A549 (cell line): ENCODE data around the gene CELF4. TPM values are rescaled to one million over a fixed set of nuclear protein-coding genes. Genes with fewer than 3 reads are reported as not detected.
A peak's percentile ranks its signal among the peaks of the same experiment; 100 is the strongest.

Source experiments
- ATAC-seq, 2 experiments: fragments of 200-7000 bp in 1 of 2; fragments of >200 bp in 1 of 2; cut with Nextera tagmentation in 1 of 2; cut with Tn5 transposase in 1 of 2; 3 replicates each; pipeline versions ENCODE4 v1.8.0 to v1.9.1; 2018 to 2020; ENCODE audit warnings: mild to moderate bottlenecking in 1 of 2, moderate library complexity in 1 of 2
- CTCF ChIA-PET: fragments of 300-600 bp; sonication (Branson Sonifier 250); formaldehyde crosslinking; extraction: SDS; loops from one replicate; lab custom pipeline; 2021; ENCODE audit warnings: antibody characterized with exemption, inconsistent platforms; lab: Yijun Ruan, JAX
- POLR2A ChIA-PET: fragments of 350-600 bp; formaldehyde crosslinking; extraction: SDS; loops from one replicate; lab custom pipeline; 2021; ENCODE audit warnings: antibody characterized with exemption, inconsistent platforms; lab: Yijun Ruan, JAX
- DNase-seq, 2 experiments: peaks; one replicate each; pipeline versions ENCODE4 v3.0.0 to v3.0.0-alpha.2; 2011 to 2016; ENCODE audit warnings: low read depth in 1 of 2, low spot score in 1 of 2
- FAIRE-seq: peaks from 2 replicates; lab custom pipeline; 2011; peaks lifted over from hg19 to GRCh38; lab: Jason Lieb, UNC
- H3K27ac ChIP-seq, 2 experiments: fragments of >200 bp; sonication (Bioruptor Twin); formaldehyde crosslinking; 3 replicates each; pipeline ENCODE4 v1.5.1; 2016 to 2017
- H3K4me1 ChIP-seq: fragments of >200 bp; sonication (Bioruptor Twin); formaldehyde crosslinking; 3 replicates; pipeline ENCODE4 v1.6.1; 2016
- H3K4me2 ChIP-seq: fragments of >200 bp; sonication (Bioruptor Twin); formaldehyde crosslinking; 3 replicates; pipeline ENCODE4 v1.6.1; 2016
- H3K4me3 ChIP-seq: fragments of >200 bp; sonication (Bioruptor Twin); formaldehyde crosslinking; 3 replicates; pipeline ENCODE4 v1.5.1; 2016
- H3K9me3 ChIP-seq: fragments of >200 bp; sonication (Bioruptor Twin); formaldehyde crosslinking; 3 replicates; pipeline ENCODE4 v1.6.1; 2016
- CEBPB ChIP-seq, 2 experiments: fragments of >200 bp in 1 of 2; sonication (Bioruptor Twin) in 1 of 2; formaldehyde crosslinking in 1 of 2; IDR thresholded peaks; 2 replicates each; pipeline ENCODE4 v1.6.1; 2012 to 2016
- CHD4 ChIP-seq: fragments of 200-600 bp; sonication (generic); IDR thresholded peaks from 2 replicates; pipeline ENCODE4 v1.6.1; 2016; ENCODE audit warnings: antibody characterized with exemption, mild to moderate bottlenecking, borderline replicate concordance
- E2F6 ChIP-seq: IDR thresholded peaks from 2 replicates; pipeline ENCODE4 v1.6.1; 2012; ENCODE audit warnings: low read depth, borderline replicate concordance
- EP300 ChIP-seq, 2 experiments: fragments of >200 bp; sonication (Bioruptor Twin); formaldehyde crosslinking; IDR thresholded peaks; 2 replicates in 1 of 2; 3 replicates in 1 of 2; pipeline ENCODE4 v1.6.1; 2016 to 2017
- ESRRA ChIP-seq: fragments of 150-350 bp; IDR thresholded peaks from 2 replicates; pipeline ENCODE4 v1.6.1; 2014; ENCODE audit warnings: mild to moderate bottlenecking, low read length, borderline replicate concordance
- MAFK ChIP-seq: fragments of 450-650 bp; IDR thresholded peaks from 2 replicates; pipeline ENCODE4 v1.6.1; 2014; ENCODE audit not compliant: partially characterized antibody
- PHF8 ChIP-seq: fragments of 200-600 bp; sonication (generic); IDR thresholded peaks from 2 replicates; pipeline ENCODE4 v1.6.1; 2016; ENCODE audit warnings: low read depth, mild to moderate bottlenecking, antibody characterized with exemption, moderate library complexity, borderline replicate concordance
- POLR2A ChIP-seq: IDR thresholded peaks from 2 replicates; pipeline ENCODE4 v1.6.1; 2012; ENCODE audit warnings: mild to moderate bottlenecking, low read length
- RAD21 ChIP-seq, 2 experiments: fragments of >200 bp in 1 of 2; sonication (Bioruptor Twin) in 1 of 2; formaldehyde crosslinking in 1 of 2; IDR thresholded peaks in 1 of 2; conservative IDR thresholded peaks in 1 of 2; 2 replicates in 1 of 2; 3 replicates in 1 of 2; pipeline ENCODE4 v1.6.1; 2012 to 2018; ENCODE audit warnings: inconsistent platforms in 1 of 2
- RARB ChIP-seq: fragments of 250-450 bp; sonication (Bioruptor Pico); IDR thresholded peaks from 2 replicates; pipeline ENCODE4 v1.8.0; 2021; ENCODE audit warnings: mild to moderate bottlenecking, moderate library complexity
- RCOR1 ChIP-seq: fragments of 150-350 bp; IDR thresholded peaks from 2 replicates; pipeline ENCODE4 v1.6.1; 2014; ENCODE audit warnings: antibody characterized with exemption, low read length, low read depth
- RFX5 ChIP-seq: fragments of 450-650 bp; IDR thresholded peaks from 2 replicates; pipeline ENCODE4 v1.7.1; 2014; ENCODE audit warnings: antibody characterized with exemption, mild to moderate bottlenecking, moderate library complexity
- RNF2 ChIP-seq: fragments of 200-600 bp; sonication (generic); IDR thresholded peaks from 2 replicates; pipeline ENCODE4 v1.6.1; 2016; ENCODE audit warnings: low read depth, mild to moderate bottlenecking, antibody characterized with exemption, moderate library complexity, borderline replicate concordance
- SMC3 ChIP-seq: fragments of >200 bp; sonication (Bioruptor Twin); formaldehyde crosslinking; IDR thresholded peaks from 3 replicates; pipeline ENCODE4 v1.6.1; 2018; ENCODE audit warnings: inconsistent platforms
- TP53 ChIP-seq: fragments of 250-450 bp; sonication (Bioruptor Pico); IDR thresholded peaks from 2 replicates; pipeline ENCODE4 v1.5.0; 2021; ENCODE audit warnings: mild to moderate bottlenecking, moderate library complexity
- USF2 ChIP-seq: fragments of 450-650 bp; IDR thresholded peaks from 2 replicates; pipeline ENCODE4 v1.6.1; 2014; ENCODE audit warnings: antibody characterized with exemption
- ZC3H11A ChIP-seq: fragments of 450-650 bp; IDR thresholded peaks from 2 replicates; pipeline ENCODE4 v1.6.1; 2014; ENCODE audit warnings: antibody characterized with exemption, mild to moderate bottlenecking
- ZFP36 ChIP-seq: fragments of 450-650 bp; IDR thresholded peaks from 2 replicates; pipeline ENCODE4 v1.6.1; 2014; ENCODE audit warnings: borderline replicate concordance; ENCODE audit not compliant: partially characterized antibody
- WGBS: methylation state at CpG from one replicate; pipeline ENCODE4 v1.1.6; 2017; ENCODE audit errors: missing lambda C conversion rate; 5-methylcytosine and 5-hydroxymethylcytosine counted together
- polyA plus RNA-seq, 4 experiments: library from polyadenylated mRNA; depleted of rRNA in 3 of 4; stranded (reverse); fragments of >200 nt; fragmentation: RNase III in 1 of 4; extraction: RNeasy Plus Mini Kit Qiagen cat#74134 plus additional on column Dnase treatment in 1 of 4; gene quantifications; 2 replicates in 3 of 4; 3 replicates in 1 of 4; pipeline ENCODE4 v1.2.3, GENCODE V29; 2011 to 2017
- TF ChIP-seq, protein P1 (sequence below): fragments of 200-600 bp; sonication (generic); IDR thresholded peaks from 2 replicates; pipeline ENCODE4 v1.6.1; 2016; ENCODE audit warnings: antibody characterized with exemption, mild to moderate bottlenecking, moderate library complexity

The CELF4 gene
- polyA plus RNA-seq, 2 of the 4 experiments (the other 2 are of a cell fraction): 0.08 TPM; not detected in 1

DNA sequence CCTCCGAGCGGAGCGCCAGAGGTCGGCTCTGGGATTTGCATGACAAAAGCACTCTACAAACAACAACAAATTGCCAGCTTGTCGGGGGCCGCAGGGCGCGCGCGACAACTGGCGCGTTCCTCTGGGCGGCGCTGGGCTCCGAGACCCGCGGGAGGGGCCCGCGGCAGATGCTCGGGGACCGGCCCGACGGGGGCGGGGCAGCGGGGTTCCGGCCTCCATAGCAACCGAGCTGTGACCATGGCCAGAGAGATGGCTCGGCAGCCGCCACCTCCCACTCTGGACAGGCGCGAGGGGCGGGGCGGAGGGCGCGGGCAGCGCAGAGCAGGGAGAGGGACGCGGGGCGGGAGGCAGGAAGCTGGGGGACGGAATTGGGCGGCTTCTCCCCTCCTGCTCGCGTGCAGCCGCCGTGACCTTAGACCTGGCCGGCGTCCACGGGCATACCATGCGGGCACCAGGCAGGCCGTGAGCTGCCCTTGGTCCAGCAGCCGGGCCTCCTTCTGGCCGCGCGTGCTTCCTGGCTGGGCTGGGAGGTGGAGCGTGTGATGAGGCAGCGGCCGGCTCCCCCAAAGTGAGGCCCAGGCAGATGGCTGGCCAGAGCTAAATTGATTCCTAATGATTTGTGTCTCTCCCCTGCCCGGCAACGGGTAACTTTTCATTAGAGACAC, 171.5 kb downstream of the CELF4 start:
- Histone ChIP-seq H3K9me3 (no peaks in the 10 kb centered on the region), H3K4me1 (no peaks in the 10 kb centered on the region), H3K4me2 (peak overlapping the region; percentile 91), H3K4me3 (peak overlapping the region; percentile 41), H3K27ac (peak overlapping the region in 1 of 2 experiments; percentile 68; a peak in 3 of 6 replicates)
- ATAC-seq (peak; percentile 83 to 93), FAIRE-seq (no peak), DNase-seq (peak; percentile 10 to 43)
- CTCF ChIA-PET: no interaction called here
- POLR2A ChIA-PET: no interaction called here
- 4% methylated on average over 4 of the region's 59 CpGs for WGBS
- TF ChIP-seq, protein P1, sequence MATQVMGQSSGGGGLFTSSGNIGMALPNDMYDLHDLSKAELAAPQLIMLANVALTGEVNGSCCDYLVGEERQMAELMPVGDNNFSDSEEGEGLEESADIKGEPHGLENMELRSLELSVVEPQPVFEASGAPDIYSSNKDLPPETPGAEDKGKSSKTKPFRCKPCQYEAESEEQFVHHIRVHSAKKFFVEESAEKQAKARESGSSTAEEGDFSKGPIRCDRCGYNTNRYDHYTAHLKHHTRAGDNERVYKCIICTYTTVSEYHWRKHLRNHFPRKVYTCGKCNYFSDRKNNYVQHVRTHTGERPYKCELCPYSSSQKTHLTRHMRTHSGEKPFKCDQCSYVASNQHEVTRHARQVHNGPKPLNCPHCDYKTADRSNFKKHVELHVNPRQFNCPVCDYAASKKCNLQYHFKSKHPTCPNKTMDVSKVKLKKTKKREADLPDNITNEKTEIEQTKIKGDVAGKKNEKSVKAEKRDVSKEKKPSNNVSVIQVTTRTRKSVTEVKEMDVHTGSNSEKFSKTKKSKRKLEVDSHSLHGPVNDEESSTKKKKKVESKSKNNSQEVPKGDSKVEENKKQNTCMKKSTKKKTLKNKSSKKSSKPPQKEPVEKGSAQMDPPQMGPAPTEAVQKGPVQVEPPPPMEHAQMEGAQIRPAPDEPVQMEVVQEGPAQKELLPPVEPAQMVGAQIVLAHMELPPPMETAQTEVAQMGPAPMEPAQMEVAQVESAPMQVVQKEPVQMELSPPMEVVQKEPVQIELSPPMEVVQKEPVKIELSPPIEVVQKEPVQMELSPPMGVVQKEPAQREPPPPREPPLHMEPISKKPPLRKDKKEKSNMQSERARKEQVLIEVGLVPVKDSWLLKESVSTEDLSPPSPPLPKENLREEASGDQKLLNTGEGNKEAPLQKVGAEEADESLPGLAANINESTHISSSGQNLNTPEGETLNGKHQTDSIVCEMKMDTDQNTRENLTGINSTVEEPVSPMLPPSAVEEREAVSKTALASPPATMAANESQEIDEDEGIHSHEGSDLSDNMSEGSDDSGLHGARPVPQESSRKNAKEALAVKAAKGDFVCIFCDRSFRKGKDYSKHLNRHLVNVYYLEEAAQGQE: no peak
- TF ChIP-seq POLR2A (no peak), RCOR1 (no peak), MAFK (no peak), SMC3 (no peak), PHF8 (no peak), USF2 (no peak), RNF2 (no peak), RFX5 (no peak), CHD4 (no peak), ESRRA (no peak), EP300 (IDR thresholded peaks at IDR 0.05) (no peak)

- ATAC-seq (no peak), DNase-seq (no peak), FAIRE-seq (no peak)
- H3K27ac ChIP-seq: no peak overlapping the region
- CTCF ChIA-PET: no interaction called here
- H3K9me3 ChIP-seq: no peaks in the 10 kb centered on the region
- peak overlapping the region; percentile 91 for H3K4me2 ChIP-seq
- H3K4me3 ChIP-seq: peak overlapping the region; percentile 41; the same call in 2 of the 3 replicates
- 74% methylated on average over 4 of the region's 6 CpGs for WGBS
- TF ChIP-seq RARB (CRISPR knock-in tag) (no peak), E2F6 (no peak), ZC3H11A (no peak), TP53 (CRISPR knock-in tag) (no peak)
- no peaks in the 10 kb centered on the region for H3K4me1 ChIP-seq
- POLR2A ChIA-PET: no interaction called here
Observed at GRCh38 chr18:37393221-37393827, 172.3 kb downstream of the CELF4 start.

- DNase-seq (no peak), ATAC-seq (no peak), FAIRE-seq (no peak)
- 96% methylated on average over 3 of the region's 3 CpGs for WGBS
- H3K27ac ChIP-seq: no peak overlapping the region
- no peaks in the 10 kb centered on the region for H3K4me1 ChIP-seq
- TF ChIP-seq ZFP36: no peak
- TF ChIP-seq USF2: no peak
- TF ChIP-seq RAD21 (conservative IDR thresholded peaks at IDR 0.05 in 1 of 2, IDR thresholded peaks at IDR 0.05 in 1 of 2): no peak
- no peak for TF ChIP-seq TP53 (CRISPR knock-in tag)
- TF ChIP-seq CEBPB (IDR thresholded peaks at IDR 0.05): no peak
- TF ChIP-seq MAFK: no peak
- CTCF ChIA-PET: interaction anchor here (1.0 to 1.7 kb wide), 2 partner anchors 92 to 145 kb away, joined by 3 to 5 read pairs; no protein-coding TSS in a partner anchor
- POLR2A ChIA-PET: no interaction called here
- H3K4me2 ChIP-seq: no peak overlapping the region
- no peaks in the 10 kb centered on the region for H3K9me3 ChIP-seq
- no peak overlapping the region for H3K4me3 ChIP-seq
Observed at GRCh38 chr18:37392648-37393047, 172.9 kb downstream of the CELF4 start.
